AG09309 (cell line): ENCODE data around the gene HES1.
A peak's percentile ranks its signal among the peaks of the same experiment; 100 is the strongest.
"Not testable (repeated sequence)": the region's sequence is repeated elsewhere in the genome, so short reads cannot be mapped to it uniquely, and the experiment has no call there.

Experiments used
- DNase-seq: peaks from one replicate; pipeline ENCODE4 v3.0.0-alpha.2; 2010; ENCODE audit warnings: low read depth
- H3K4me3 ChIP-seq: 2 replicates; pipeline ENCODE4 v1.5.1; 2011; ENCODE audit warnings: mild to moderate bottlenecking, low read depth, low read length, moderate library complexity; ENCODE audit not compliant: control insufficient read depth
- TF ChIP-seq, protein P1 (sequence below): IDR thresholded peaks from 2 replicates; pipeline ENCODE4 v1.5.1; 2011; ENCODE audit warnings: mild to moderate bottlenecking, low read depth, low read length, inconsistent platforms; ENCODE audit not compliant: insufficient read depth, control insufficient read depth; ENCODE audit errors: missing control alignments

The HES1 gene

DNA sequence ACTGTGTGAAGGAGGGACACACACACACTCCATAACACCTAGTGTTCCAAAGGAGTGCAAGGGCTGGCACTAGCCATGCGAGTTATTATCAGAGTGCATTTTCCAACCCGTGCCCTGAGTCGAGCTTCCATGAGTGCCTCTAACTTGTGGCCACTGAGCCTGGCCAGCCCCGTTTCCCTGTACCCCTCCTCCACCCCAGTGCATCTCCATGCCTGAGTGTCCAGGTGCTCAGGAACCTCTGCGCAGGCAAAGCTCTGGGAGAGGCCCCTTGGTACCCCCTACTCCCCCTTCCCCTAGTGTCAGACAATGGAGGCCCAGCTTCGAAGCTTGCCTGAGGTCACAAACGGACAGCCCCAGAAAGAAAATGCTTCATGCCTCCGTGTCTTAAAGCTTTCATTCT is 45.2 kb upstream of the HES1 start:
- no peak for DNase-seq
- TF ChIP-seq, protein P1, sequence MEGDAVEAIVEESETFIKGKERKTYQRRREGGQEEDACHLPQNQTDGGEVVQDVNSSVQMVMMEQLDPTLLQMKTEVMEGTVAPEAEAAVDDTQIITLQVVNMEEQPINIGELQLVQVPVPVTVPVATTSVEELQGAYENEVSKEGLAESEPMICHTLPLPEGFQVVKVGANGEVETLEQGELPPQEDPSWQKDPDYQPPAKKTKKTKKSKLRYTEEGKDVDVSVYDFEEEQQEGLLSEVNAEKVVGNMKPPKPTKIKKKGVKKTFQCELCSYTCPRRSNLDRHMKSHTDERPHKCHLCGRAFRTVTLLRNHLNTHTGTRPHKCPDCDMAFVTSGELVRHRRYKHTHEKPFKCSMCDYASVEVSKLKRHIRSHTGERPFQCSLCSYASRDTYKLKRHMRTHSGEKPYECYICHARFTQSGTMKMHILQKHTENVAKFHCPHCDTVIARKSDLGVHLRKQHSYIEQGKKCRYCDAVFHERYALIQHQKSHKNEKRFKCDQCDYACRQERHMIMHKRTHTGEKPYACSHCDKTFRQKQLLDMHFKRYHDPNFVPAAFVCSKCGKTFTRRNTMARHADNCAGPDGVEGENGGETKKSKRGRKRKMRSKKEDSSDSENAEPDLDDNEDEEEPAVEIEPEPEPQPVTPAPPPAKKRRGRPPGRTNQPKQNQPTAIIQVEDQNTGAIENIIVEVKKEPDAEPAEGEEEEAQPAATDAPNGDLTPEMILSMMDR: no peak
- no peak overlapping the region for H3K4me3 ChIP-seq

DNA sequence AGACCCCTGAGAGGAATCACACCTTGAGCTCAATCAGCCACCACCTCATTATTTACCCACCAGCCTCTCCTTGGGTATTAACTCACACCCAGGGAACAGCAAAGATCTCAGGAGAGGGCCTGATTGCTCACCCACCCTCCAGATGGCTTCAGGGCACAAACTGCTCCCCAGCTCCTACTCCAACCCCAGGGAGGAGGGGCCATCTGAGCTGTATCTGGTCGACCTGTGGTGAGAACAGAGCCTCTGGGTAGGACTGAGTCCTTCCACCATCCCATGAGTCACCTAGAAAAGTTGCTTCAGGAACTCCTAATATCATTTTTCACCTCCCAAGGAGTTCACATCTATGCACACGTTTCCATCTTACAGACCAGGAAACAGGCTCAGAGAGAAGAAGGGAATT is 44.8 kb upstream of the HES1 start:
- no peak overlapping the region for H3K4me3 ChIP-seq
- TF ChIP-seq, protein P1: no peak
- DNase-seq: peak; percentile 38

DNA sequence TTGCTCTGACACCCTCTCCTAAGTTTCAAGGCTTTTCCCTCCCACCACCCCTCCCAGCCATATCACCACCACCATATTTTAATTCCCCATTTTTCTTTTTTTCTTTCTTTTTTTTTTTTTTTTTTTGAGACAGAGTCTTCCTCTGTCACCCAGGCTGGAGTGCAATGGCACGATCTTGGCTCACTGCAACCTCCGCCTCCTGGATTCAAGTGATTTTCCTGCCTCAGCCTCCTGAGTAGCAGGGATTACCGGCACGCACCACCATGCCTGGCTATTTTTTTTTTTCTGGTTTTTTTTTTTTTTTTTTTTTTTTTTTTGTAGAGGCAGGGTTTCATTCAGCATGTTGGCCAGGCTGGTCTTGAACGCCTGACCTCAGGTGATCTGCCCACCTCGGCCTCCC is 44.1 kb upstream of the HES1 start:
- not testable (repeated sequence) for H3K4me3 ChIP-seq, DNase-seq

DNA sequence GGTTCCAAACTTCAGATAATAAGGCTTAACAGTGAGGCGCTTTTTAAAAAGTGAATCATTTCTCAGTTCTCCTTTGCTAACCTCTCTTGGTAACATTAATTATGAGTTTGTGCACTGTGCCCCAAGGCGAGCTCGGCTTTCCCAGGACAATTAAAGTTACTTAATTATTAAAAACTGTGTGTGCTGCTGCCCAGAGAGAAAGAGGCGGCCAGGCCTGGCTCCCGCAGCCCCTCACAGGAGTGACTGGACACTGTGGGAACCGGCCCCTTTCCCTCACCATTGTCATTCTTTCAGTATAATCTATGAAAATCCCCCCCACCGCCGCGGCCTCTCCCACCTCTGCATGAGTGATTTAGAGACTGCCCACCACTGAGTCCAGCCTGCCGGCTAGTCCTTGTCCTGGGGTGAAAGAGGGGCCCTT is 43.1 kb upstream of the HES1 start:
- H3K4me3 ChIP-seq: no peak overlapping the region
- TF ChIP-seq, protein P1: no peak
- no peak for DNase-seq

DNA sequence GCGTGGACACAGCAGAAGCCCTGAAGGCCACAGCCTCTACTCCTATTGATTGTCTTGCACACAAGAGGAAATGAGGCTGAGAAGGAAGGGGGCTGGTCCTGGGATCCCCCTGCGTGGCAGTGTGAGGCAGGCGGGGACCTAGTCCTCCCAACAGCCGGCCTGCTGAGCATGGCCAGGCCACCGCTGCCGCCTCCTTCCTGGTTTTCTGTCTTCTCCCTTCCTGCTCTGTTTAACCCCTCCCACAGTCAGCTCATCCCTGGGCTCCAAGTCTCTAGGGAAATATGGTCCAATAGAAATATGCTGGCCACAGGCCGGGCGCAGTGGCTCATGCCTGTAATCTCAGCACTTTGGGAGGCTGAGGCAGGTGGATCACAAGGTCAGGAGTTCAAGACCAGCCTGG is 42.1 kb upstream of the HES1 start:
- DNase-seq: no peak
- TF ChIP-seq, protein P1: no peak

DNA sequence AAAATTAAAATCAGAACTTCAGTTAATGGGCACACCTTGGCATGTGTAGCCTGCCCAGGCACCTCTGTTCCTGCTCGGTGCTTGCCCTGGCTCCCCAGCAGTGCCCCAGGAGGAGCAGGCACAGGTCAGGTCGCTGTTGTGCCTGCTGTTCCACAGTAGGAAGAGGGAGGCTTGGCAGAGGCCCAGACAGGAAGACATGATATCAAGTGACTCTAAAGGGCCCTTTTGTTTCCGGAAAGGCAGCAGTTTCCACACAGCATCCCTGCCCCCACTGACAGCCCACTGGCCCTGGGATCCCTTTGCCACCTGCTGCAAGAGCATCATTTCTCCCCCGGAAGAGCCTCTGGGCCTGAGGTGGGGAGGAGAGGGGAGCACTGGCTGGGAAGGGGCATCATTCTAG is 40.5 kb upstream of the HES1 start:
- H3K4me3 ChIP-seq: no peak overlapping the region
- no peak for DNase-seq
- TF ChIP-seq, protein P1: no peak

More for the DNA sequence above, 42.1 kb upstream of the HES1 start:
- no peak overlapping the region for H3K4me3 ChIP-seq

DNA sequence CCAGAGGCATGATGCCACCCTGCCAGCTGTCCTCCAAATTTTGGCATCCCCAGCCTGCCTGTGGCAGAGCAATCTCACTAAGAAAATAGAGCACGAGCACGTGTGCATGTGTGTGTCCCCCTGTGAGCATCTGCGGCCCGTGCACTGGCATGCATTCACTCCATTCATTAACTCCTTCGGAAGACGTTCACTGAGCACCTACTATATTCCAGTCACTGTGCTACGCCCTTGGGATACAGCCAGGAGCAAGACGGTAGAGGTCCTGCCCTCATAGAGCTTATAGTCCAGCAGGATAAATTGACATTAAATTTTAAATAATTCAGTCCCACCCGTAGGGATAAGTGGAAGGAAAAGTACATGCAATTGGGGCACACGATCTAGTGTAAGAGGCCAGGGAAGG is 40.0 kb upstream of the HES1 start:
- TF ChIP-seq, protein P1: no peak
- no peak for DNase-seq

More for the DNA sequence above, 40.0 kb upstream of the HES1 start:
- H3K4me3 ChIP-seq: no peak overlapping the region
